SK-N-MC (cell line): ENCODE data around the gene DUSP22.
A peak's percentile ranks its signal among the peaks of the same experiment; 100 is the strongest.

Experiments used
- DNase-seq: peaks from one replicate; pipeline ENCODE4 v3.0.0-alpha.2; 2011; ENCODE audit warnings: low read depth, low spot score
- H3K27ac ChIP-seq: fragments of 200-600 bp; sonication (generic); 2 replicates; pipeline ENCODE4 v1.5.1; 2016; ENCODE audit warnings: mixed run types
- H3K36me3 ChIP-seq: fragments of 200-600 bp; sonication (generic); 2 replicates; pipeline ENCODE4 v1.6.1; 2017; ENCODE audit warnings: antibody characterized with exemption, low read length, mixed read lengths; ENCODE audit not compliant: insufficient read depth
- H3K4me3 ChIP-seq: fragments of 200-600 bp; sonication (generic); 2 replicates; pipeline ENCODE4 v1.5.1; 2016
- H3K9ac ChIP-seq: fragments of 200-600 bp; sonication (generic); 2 replicates; pipeline ENCODE4 v1.8.0; 2017; ENCODE audit warnings: mixed run types, mixed read lengths; ENCODE audit not compliant: insufficient read length
- H3K9me3 ChIP-seq: fragments of 200-600 bp; sonication (generic); 2 replicates; pipeline ENCODE4 v1.6.1; 2017; ENCODE audit warnings: low read depth, mild to moderate bottlenecking, antibody characterized with exemption, low read length, moderate library complexity, mixed read lengths
- EZH2 ChIP-seq: fragments of 200-600 bp; sonication (generic); IDR thresholded peaks from one replicate; pipeline ENCODE4 v1.6.1; 2017; ENCODE audit warnings: antibody characterized with exemption
- FOXP2 ChIP-seq: optimal IDR thresholded peaks from 2 replicates; pipeline ENCODE3; 2011; ENCODE audit warnings: mild to moderate bottlenecking, moderate library complexity; ENCODE audit not compliant: insufficient read depth; ENCODE audit errors: extremely low read length, control extremely low read depth
- POLR2AphosphoS5 ChIP-seq: IDR thresholded peaks from 2 replicates; pipeline ENCODE4 v1.6.1; 2012; ENCODE audit warnings: mild to moderate bottlenecking, low read depth, low read length, borderline replicate concordance

The DUSP22 gene

DNA sequence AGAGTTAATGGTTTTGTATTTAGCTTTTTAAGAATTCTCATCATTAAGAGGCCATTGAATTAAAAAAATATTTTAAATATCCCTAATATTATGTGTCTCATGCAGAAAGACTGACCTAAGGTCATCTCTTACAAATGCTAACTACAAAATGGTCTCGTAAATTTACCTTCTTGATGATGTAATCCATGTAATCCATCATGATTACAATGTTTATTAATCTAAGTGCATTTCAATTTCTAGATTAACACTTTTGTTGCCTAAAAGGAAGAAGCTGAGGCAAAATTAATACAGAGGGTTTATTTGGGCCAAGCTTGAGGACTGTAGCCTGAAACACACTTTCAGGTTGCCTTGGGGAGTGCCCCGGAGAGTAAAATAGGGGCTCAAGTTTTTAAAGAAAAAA lies 18.4 kb downstream of the DUSP22 start:
- no peak for DNase-seq
- H3K4me3 ChIP-seq = no peak overlapping the region
- H3K9me3 ChIP-seq = no peaks in the 10 kb centered on the region
- no peaks in the 10 kb centered on the region for H3K36me3 ChIP-seq
- no peak overlapping the region for H3K27ac ChIP-seq
- H3K9ac ChIP-seq = no peak overlapping the region
- TF ChIP-seq POLR2AphosphoS5 = no peak
- TF ChIP-seq EZH2 = no peak
- TF ChIP-seq FOXP2 = no peak

DNA sequence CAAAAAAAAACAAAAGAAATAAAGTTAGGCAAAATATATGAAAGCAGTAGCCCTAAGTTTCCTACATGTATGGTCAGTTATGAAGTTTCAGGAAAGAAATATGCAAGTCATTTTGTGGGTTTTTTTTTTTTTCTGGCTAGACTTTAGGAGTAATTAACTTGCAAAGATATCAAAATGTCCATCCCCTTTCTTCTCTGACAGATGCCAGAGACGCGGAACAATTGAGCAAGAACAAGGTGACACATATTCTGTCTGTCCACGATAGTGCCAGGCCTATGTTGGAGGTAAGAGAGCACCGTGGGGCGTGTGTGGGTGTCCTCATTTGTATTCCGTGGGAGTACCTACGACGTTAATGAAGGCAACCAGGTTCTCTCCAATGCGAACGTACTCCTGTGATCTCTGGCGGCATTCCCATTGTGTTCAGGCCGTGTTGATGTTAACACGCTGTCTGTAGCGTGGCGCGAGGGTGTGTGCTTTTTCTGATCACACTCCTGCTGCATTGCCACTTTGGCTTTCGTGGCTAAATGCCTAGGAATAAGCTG lies 19.5 kb downstream of the DUSP22 start:
- TF ChIP-seq FOXP2 (no peak), POLR2AphosphoS5 (no peak), EZH2 (no peak)
- Histone ChIP-seq H3K9ac (no peak overlapping the region), H3K4me3 (no peak overlapping the region), H3K27ac (no peak overlapping the region), H3K36me3 (no peaks in the 10 kb centered on the region), H3K9me3 (no peaks in the 10 kb centered on the region)
- no peak for DNase-seq

GRCh38 chr6:313087-313486 lies 20.8 kb downstream of the DUSP22 start:
- H3K27ac ChIP-seq = no peak overlapping the region
- no peaks in the 10 kb centered on the region for H3K36me3 ChIP-seq
- no peak for DNase-seq
- H3K9me3 ChIP-seq = no peaks in the 10 kb centered on the region
- H3K4me3 ChIP-seq = no peak overlapping the region
- H3K9ac ChIP-seq = no peak overlapping the region
- no peak for TF ChIP-seq FOXP2
- no peak for TF ChIP-seq POLR2AphosphoS5
- TF ChIP-seq EZH2 = no peak

DNA sequence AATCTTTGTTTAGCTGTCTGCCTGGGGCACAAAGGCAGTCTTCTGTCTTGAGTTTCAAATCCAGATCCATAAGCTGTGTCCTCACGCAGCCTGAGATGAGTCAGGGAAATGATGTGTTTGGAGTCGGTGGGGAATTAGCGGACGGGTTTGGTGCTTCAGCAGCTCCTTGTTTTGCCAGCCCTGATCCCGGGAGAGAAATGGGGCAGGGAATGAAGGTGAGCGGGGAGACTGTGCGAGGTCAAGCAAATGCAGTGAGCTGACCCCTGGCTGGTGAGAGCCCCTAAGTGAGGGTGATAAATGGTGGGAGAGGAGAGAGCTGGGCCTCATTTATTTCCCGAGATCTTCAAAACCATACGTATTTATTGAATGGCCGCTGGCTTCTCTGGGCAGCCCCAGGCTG lies 21.6 kb downstream of the DUSP22 start:
- Histone ChIP-seq H3K36me3 (no peaks in the 10 kb centered on the region), H3K9me3 (no peaks in the 10 kb centered on the region), H3K4me3 (no peak overlapping the region), H3K27ac (no peak overlapping the region), H3K9ac (no peak overlapping the region)
- no peak for DNase-seq
- TF ChIP-seq FOXP2 (no peak), EZH2 (no peak), POLR2AphosphoS5 (no peak)

DNA sequence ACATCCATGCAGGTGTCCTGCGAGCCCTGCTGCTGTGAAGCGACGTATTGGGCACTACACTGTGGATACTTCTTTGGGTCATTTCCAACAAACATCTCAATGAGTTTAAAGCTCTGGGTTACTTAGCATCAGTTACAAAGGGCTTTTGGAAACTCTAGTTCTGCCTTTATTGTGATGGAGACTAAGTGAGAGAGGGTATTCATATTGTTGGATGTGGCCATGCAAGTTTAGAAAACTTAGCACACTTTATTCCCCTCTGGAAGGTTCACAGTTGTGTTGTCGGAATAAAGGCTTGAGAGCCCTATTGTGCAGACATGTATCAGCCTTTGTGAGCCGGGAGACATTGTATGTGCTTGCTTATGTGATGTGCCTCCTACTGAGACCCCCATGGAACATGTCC lies 22.1 kb downstream of the DUSP22 start:
- no peak for DNase-seq
- TF ChIP-seq FOXP2 (no peak), EZH2 (peak; percentile 6)
- Histone ChIP-seq H3K9ac (no peak overlapping the region), H3K9me3 (no peaks in the 10 kb centered on the region), H3K36me3 (no peaks in the 10 kb centered on the region), H3K27ac (no peak overlapping the region), H3K4me3 (no peak overlapping the region)

DNA sequence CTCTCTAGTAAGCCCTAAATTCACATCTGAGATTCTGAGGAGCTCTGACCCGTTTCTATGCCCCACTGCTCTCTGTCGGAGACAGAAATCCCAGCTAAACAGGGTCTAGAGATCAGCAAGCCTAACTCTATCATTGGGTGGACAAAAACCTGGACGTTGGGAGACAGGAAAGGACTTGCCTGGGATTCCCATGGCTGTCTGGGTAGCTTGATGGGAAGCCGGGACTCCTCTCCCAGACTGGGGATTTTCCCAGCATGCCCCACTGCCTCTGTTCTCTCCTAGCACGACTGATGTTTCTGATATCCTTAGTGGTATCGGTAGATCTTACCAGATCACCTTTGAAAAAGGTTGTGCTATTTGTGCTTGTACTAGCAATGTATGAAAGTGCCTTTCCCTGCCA lies 22.9 kb downstream of the DUSP22 start:
- H3K4me3 ChIP-seq = no peak overlapping the region
- no peak overlapping the region for H3K27ac ChIP-seq
- no peak for DNase-seq
- H3K9me3 ChIP-seq = no peaks in the 10 kb centered on the region
- H3K36me3 ChIP-seq = no peaks in the 10 kb centered on the region
- no peak overlapping the region for H3K9ac ChIP-seq
- no peak for TF ChIP-seq POLR2AphosphoS5
- no peak for TF ChIP-seq EZH2
- no peak for TF ChIP-seq FOXP2

DNA sequence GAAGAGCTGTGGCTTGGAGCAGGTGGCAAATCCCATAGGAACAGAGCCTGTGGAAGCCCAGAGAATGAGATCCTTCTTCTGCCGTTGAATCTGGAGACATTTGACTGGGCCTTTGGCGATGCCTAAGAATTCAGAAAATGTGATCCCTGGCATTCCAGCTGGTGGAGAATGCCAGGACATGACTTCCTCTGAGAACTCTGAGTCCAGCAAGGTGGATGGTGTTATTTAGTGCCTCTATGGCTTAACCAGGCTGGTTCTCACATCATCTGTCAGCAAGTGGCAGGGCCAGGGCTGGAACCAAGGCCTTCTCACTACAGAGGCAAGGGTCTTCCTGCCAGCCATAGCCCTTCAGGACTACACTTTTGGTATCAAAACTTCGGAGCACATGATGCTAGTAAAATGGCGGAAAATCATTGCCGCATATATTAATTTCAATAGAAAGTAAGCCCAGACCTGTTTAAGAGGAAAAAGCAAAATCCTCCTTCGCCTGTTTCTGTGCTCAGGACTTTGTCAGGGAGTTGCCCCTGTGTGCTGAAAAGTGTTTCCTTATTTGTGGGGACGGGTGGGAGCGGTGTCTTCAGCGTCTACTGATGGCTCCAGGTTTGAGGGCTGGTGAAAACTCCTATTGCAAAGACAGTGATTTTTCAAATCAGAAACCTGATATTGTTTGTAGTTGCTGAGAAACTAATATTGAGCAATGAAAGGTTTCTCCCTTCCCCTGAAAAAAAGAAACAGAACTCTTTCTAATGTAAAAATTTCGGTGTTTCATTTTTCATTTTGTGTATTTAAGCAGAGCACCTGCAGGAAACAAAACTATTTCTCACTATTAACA lies 23.9 kb downstream of the DUSP22 start:
- no peak for DNase-seq
- TF ChIP-seq POLR2AphosphoS5 (no peak), EZH2 (no peak), FOXP2 (no peak)
- Histone ChIP-seq H3K9ac (no peak overlapping the region), H3K27ac (no peak overlapping the region), H3K4me3 (no peak overlapping the region), H3K9me3 (no peaks in the 10 kb centered on the region), H3K36me3 (no peaks in the 10 kb centered on the region)

DNA sequence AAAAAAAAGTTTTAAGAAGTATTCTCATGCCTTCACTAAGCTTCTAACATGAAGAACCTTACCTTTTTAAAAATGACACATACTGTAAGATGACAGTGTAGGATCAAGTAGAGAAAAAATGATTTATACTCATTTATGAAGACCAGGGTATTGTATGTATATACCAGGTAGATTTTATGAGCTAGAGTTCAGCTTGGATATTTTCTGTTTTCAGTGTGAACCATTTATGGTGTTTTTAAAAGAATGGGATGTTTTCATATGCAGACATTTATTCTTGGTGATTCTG lies 24.4 kb downstream of the DUSP22 start:
- H3K9me3 ChIP-seq = no peaks in the 10 kb centered on the region
- TF ChIP-seq EZH2 (no peak), FOXP2 (no peak), POLR2AphosphoS5 (no peak)
- no peak overlapping the region for H3K9ac ChIP-seq
- no peaks in the 10 kb centered on the region for H3K36me3 ChIP-seq
- H3K4me3 ChIP-seq = no peak overlapping the region
- H3K27ac ChIP-seq = no peak overlapping the region
- DNase-seq = no peak

- Histone ChIP-seq H3K4me3 (no peak overlapping the region), H3K9ac (no peak overlapping the region), H3K36me3 (no peaks in the 10 kb centered on the region), H3K9me3 (no peaks in the 10 kb centered on the region), H3K27ac (no peak overlapping the region)
- TF ChIP-seq FOXP2 (no peak), EZH2 (no peak), POLR2AphosphoS5 (no peak)
- no peak for DNase-seq
Measured at GRCh38 chr6:317060-317447, 24.8 kb downstream of the DUSP22 start.
